Panc1 (cell line): ENCODE measurements around the gene DVL1. TPM values are rescaled to one million over a fixed set of nuclear protein-coding genes. Genes with fewer than 3 reads are reported as not detected.

Experiments
- ATAC-seq: fragments of 200-7000 bp; cut with Tn5 transposase; 2 replicates; pipeline ENCODE4 v1.9.1; 2020; ENCODE audit warnings: mild to moderate bottlenecking, moderate library complexity
- BruUV-seq: library from RNA; stranded (reverse); fragments of 400-500 nt; replicated peaks from 2 replicates; lab custom pipeline; 2021; lab: Mats Ljungman, UMichigan
- CTCF ChIA-PET: fragments of 300-600 bp; sonication (Branson Sonifier 250); formaldehyde crosslinking; loops from one replicate; lab custom pipeline; 2022; ENCODE audit warnings: antibody characterized with exemption; lab: Charles Lee
- POLR2A ChIA-PET: fragments of 300-600 bp; sonication (Branson Sonifier 250); formaldehyde crosslinking; loops from one replicate; lab custom pipeline; 2022; ENCODE audit warnings: antibody characterized with exemption; lab: Charles Lee
- DNase-seq: peaks from one replicate; pipeline ENCODE4 v3.0.0-alpha.2; 2010; ENCODE audit warnings: low read depth, low spot score
- H3K27ac ChIP-seq: 2 replicates; pipeline ENCODE4 v1.5.1; 2011; ENCODE audit warnings: mild to moderate bottlenecking, low read length, inconsistent platforms
- H3K27me3 ChIP-seq: fragments of 200-500 bp; sonication (Bioruptor generic); 2 replicates; pipeline ENCODE4 v1.6.0; 2014; ENCODE audit warnings: low read length, inconsistent platforms; ENCODE audit not compliant: control insufficient read depth, insufficient read depth
- H3K36me3 ChIP-seq: fragments of 200-500 bp; sonication (Bioruptor generic); 2 replicates; pipeline ENCODE4 v1.5.1; 2014; ENCODE audit warnings: inconsistent platforms, mild to moderate bottlenecking, low read length, moderate library complexity; ENCODE audit not compliant: control insufficient read depth, insufficient read depth
- H3K4me1 ChIP-seq: 2 replicates; pipeline ENCODE4 v1.5.1; 2011; ENCODE audit warnings: inconsistent platforms, mild to moderate bottlenecking, low read length, moderate library complexity; ENCODE audit not compliant: control insufficient read depth, insufficient read depth
- H3K4me3 ChIP-seq, 2 experiments: 2 replicates each; pipeline ENCODE4 v1.5.1; 2011 to 2012; ENCODE audit warnings: low read depth in 2 of 2, low read length in 2 of 2, mild to moderate bottlenecking in 2 of 2, inconsistent platforms in 1 of 2, moderate library complexity in 1 of 2
- H3K9me3 ChIP-seq: fragments of 200-500 bp; sonication (Bioruptor generic); 2 replicates; pipeline ENCODE4 v1.5.1; 2014; ENCODE audit warnings: low read depth, mild to moderate bottlenecking, inconsistent platforms, low read length, moderate library complexity; ENCODE audit not compliant: control insufficient read depth, insufficient read depth
- POLR2AphosphoS5 ChIP-seq: IDR thresholded peaks from 2 replicates; pipeline ENCODE4 v1.6.1; 2012; ENCODE audit warnings: mild to moderate bottlenecking, low read depth, low read length, moderate library complexity
- SIN3A ChIP-seq: IDR thresholded peaks from 2 replicates; pipeline ENCODE4 v1.6.1; 2012; ENCODE audit warnings: low read depth, mild to moderate bottlenecking, low read length, moderate library complexity, borderline replicate concordance; ENCODE audit not compliant: insufficient read depth
- TCF7L2 ChIP-seq: IDR thresholded peaks from 2 replicates; pipeline ENCODE4 v1.6.1; 2011; ENCODE audit warnings: mild to moderate bottlenecking, low read depth, low read length, inconsistent platforms
- in situ Hi-C: cut with HindIII; loops from 2 replicates; pipeline ENCODE4 v1.10.0; 2016; ENCODE audit warnings: low sequenced_read_pairs, low pct_unique_long_range_greater_than_20kb
- intact Hi-C: fragments of 100-400 bp; cut with micrococcal nuclease; formaldehyde crosslinking; loops from one replicate; pipeline ENCODE4 v1.10.0; 2022; ENCODE audit not compliant: unreplicated experiment
- total RNA-seq: library from RNA; stranded (reverse); gene quantifications from one replicate; pipeline ENCODE4 v1.2.1, GENCODE V29; 2021; ENCODE audit not compliant: unreplicated experiment
- TF ChIP-seq, protein P1 (sequence below), 2 experiments: IDR thresholded peaks; 2 replicates each; pipeline ENCODE4 v1.6.1; 2011 to 2012; ENCODE audit warnings: low read depth in 2 of 2, control low read depth in 1 of 2, low read length in 1 of 2, mild to moderate bottlenecking in 1 of 2, moderate library complexity in 1 of 2; ENCODE audit not compliant: insufficient read depth in 1 of 2
- TF ChIP-seq, protein P2 (sequence below): fragments of 450-650 bp; IDR thresholded peaks from 2 replicates; pipeline ENCODE4 v1.5.1; 2017; ENCODE audit warnings: mild to moderate bottlenecking

Gene DVL1
- total RNA-seq, 1 experiment from 2014 or later = 144 TPM

DNA sequence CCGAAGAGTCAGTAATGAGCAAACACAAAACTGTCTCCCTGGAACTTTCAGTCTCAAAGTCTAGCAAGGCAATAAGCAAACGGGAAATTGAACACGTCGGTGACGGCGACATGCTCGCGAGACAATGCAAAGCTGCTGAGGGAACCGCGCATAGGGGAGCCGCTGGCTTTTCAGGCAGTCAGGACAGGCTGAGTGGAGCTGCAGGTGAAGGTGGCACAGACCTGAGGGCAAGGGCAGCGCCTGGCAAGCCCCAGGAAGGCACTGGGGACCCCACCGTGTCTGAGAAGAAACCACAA lies 29.6 kb downstream of the DVL1 start:
- no peak for ATAC-seq
- intact Hi-C loops = no loop called here
- POLR2A ChIA-PET = no interaction called here

DNA sequence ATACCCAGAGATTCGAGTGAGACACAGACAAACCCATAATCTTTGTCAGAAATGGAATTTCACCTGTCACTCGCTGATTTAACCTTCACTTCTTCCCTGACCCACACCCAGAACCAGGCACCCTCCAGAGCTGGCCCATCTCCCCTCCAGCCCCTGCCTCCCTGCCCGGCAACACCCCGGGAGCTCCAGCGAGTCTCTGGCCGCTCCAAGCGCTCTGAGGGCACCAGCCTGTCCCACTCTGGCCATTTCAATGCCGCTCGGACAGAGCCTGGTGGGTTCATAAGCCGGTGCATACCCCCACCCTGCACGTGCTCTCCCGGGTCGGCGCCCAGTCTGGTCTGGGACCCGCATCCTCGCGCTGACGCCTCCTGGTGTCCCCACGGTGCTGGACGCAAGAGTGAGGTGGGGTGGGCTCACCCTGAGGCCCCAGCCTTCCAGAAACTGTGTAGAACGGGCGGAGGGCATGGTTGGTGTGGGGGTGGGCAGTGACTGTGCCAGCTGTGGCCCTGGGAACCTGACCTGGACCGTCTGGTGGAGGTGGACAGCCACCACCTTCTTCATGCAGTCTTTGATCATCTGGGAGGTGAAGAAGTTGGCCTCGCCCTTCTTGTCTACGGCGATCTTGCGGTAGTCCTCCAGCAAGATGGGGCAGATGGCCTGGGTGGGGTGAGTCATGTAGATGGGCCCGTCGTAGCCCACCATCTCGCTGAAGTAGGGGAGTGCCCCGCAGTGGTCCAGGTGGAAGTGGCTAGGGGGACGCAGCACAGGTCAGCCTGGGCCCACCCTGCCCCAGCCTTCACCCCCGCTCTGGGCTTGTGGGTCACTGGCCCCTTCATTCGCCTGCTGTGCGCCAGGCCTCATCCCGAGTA lies 30.2 kb downstream of the DVL1 start:
- no peaks in the 10 kb centered on the region; the same call in 1 of the 2 replicates for H3K36me3 ChIP-seq
- DNase-seq (no peak), ATAC-seq (no peak)
- intact Hi-C loops = no loop called here
- peaks cover 38% of the 10 kb centered on the region for H3K4me1 ChIP-seq
- BruUV-seq = no TSS peak
- CTCF ChIA-PET = no interaction called here
- no peak overlapping the region for H3K4me3 ChIP-seq
- in situ Hi-C loops = no loop called here
- H3K27me3 ChIP-seq = no peaks in the 10 kb centered on the region
- no peaks in the 10 kb centered on the region for H3K9me3 ChIP-seq
- TF ChIP-seq TCF7L2 = no peak
- TF ChIP-seq, protein P1, sequence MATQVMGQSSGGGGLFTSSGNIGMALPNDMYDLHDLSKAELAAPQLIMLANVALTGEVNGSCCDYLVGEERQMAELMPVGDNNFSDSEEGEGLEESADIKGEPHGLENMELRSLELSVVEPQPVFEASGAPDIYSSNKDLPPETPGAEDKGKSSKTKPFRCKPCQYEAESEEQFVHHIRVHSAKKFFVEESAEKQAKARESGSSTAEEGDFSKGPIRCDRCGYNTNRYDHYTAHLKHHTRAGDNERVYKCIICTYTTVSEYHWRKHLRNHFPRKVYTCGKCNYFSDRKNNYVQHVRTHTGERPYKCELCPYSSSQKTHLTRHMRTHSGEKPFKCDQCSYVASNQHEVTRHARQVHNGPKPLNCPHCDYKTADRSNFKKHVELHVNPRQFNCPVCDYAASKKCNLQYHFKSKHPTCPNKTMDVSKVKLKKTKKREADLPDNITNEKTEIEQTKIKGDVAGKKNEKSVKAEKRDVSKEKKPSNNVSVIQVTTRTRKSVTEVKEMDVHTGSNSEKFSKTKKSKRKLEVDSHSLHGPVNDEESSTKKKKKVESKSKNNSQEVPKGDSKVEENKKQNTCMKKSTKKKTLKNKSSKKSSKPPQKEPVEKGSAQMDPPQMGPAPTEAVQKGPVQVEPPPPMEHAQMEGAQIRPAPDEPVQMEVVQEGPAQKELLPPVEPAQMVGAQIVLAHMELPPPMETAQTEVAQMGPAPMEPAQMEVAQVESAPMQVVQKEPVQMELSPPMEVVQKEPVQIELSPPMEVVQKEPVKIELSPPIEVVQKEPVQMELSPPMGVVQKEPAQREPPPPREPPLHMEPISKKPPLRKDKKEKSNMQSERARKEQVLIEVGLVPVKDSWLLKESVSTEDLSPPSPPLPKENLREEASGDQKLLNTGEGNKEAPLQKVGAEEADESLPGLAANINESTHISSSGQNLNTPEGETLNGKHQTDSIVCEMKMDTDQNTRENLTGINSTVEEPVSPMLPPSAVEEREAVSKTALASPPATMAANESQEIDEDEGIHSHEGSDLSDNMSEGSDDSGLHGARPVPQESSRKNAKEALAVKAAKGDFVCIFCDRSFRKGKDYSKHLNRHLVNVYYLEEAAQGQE (IDR thresholded peaks at IDR 0.05; ENCODE audit: insufficient read depth in 1 of 2, low read depth in 2 of 2, low read length in 1 of 2) = no peak
- TF ChIP-seq POLR2AphosphoS5 = no peak
- no peak for TF ChIP-seq SIN3A
- TF ChIP-seq, protein P2, sequence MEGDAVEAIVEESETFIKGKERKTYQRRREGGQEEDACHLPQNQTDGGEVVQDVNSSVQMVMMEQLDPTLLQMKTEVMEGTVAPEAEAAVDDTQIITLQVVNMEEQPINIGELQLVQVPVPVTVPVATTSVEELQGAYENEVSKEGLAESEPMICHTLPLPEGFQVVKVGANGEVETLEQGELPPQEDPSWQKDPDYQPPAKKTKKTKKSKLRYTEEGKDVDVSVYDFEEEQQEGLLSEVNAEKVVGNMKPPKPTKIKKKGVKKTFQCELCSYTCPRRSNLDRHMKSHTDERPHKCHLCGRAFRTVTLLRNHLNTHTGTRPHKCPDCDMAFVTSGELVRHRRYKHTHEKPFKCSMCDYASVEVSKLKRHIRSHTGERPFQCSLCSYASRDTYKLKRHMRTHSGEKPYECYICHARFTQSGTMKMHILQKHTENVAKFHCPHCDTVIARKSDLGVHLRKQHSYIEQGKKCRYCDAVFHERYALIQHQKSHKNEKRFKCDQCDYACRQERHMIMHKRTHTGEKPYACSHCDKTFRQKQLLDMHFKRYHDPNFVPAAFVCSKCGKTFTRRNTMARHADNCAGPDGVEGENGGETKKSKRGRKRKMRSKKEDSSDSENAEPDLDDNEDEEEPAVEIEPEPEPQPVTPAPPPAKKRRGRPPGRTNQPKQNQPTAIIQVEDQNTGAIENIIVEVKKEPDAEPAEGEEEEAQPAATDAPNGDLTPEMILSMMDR = no peak
- H3K27ac ChIP-seq = peak overlapping the region; percentile 34
- POLR2A ChIA-PET = no interaction called here

More for the DNA sequence above, 29.6 kb downstream of the DVL1 start:
- Histone ChIP-seq H3K9me3 (no peaks in the 10 kb centered on the region), H3K27ac (no peak overlapping the region), H3K4me3 (no peak overlapping the region), H3K27me3 (no peaks in the 10 kb centered on the region), H3K36me3 (no peaks in the 10 kb centered on the region; the same call in 1 of the 2 replicates), H3K4me1 (peaks cover 38% of the 10 kb centered on the region)
- in situ Hi-C loops = no loop called here
- TF ChIP-seq, protein P1 (IDR thresholded peaks at IDR 0.05; ENCODE audit: insufficient read depth in 1 of 2, low read depth in 2 of 2, low read length in 1 of 2) = no peak
- CTCF ChIA-PET = no interaction called here
- no peak for DNase-seq
- no TSS peak for BruUV-seq
